Panc1 (cell line): ENCODE data around the gene SYNRG. TPM values are rescaled to one million over a fixed set of nuclear protein-coding genes. Genes with fewer than 3 reads are reported as not detected.

Experiments used
- ATAC-seq: fragments of 200-7000 bp; cut with Tn5 transposase; 2 replicates; pipeline ENCODE4 v1.9.1; 2020; ENCODE audit warnings: mild to moderate bottlenecking, moderate library complexity
- BruUV-seq: library from RNA; stranded (reverse); fragments of 400-500 nt; replicated peaks from 2 replicates; lab custom pipeline; 2021; lab: Mats Ljungman, UMichigan
- CTCF ChIA-PET: fragments of 300-600 bp; sonication (Branson Sonifier 250); formaldehyde crosslinking; loops from one replicate; lab custom pipeline; 2022; ENCODE audit warnings: antibody characterized with exemption; lab: Charles Lee
- POLR2A ChIA-PET: fragments of 300-600 bp; sonication (Branson Sonifier 250); formaldehyde crosslinking; loops from one replicate; lab custom pipeline; 2022; ENCODE audit warnings: antibody characterized with exemption; lab: Charles Lee
- DNase-seq: peaks from one replicate; pipeline ENCODE4 v3.0.0-alpha.2; 2010; ENCODE audit warnings: low read depth, low spot score
- H3K27ac ChIP-seq: 2 replicates; pipeline ENCODE4 v1.5.1; 2011; ENCODE audit warnings: mild to moderate bottlenecking, low read length, inconsistent platforms
- H3K27me3 ChIP-seq: fragments of 200-500 bp; sonication (Bioruptor generic); 2 replicates; pipeline ENCODE4 v1.6.0; 2014; ENCODE audit warnings: low read length, inconsistent platforms; ENCODE audit not compliant: control insufficient read depth, insufficient read depth
- H3K36me3 ChIP-seq: fragments of 200-500 bp; sonication (Bioruptor generic); 2 replicates; pipeline ENCODE4 v1.5.1; 2014; ENCODE audit warnings: inconsistent platforms, mild to moderate bottlenecking, low read length, moderate library complexity; ENCODE audit not compliant: control insufficient read depth, insufficient read depth
- H3K4me1 ChIP-seq: 2 replicates; pipeline ENCODE4 v1.5.1; 2011; ENCODE audit warnings: inconsistent platforms, mild to moderate bottlenecking, low read length, moderate library complexity; ENCODE audit not compliant: control insufficient read depth, insufficient read depth
- H3K4me3 ChIP-seq, 2 experiments: 2 replicates each; pipeline ENCODE4 v1.5.1; 2011 to 2012; ENCODE audit warnings: low read depth in 2 of 2, low read length in 2 of 2, mild to moderate bottlenecking in 2 of 2, inconsistent platforms in 1 of 2, moderate library complexity in 1 of 2
- H3K9me3 ChIP-seq: fragments of 200-500 bp; sonication (Bioruptor generic); 2 replicates; pipeline ENCODE4 v1.5.1; 2014; ENCODE audit warnings: low read depth, mild to moderate bottlenecking, inconsistent platforms, low read length, moderate library complexity; ENCODE audit not compliant: control insufficient read depth, insufficient read depth
- POLR2AphosphoS5 ChIP-seq: IDR thresholded peaks from 2 replicates; pipeline ENCODE4 v1.6.1; 2012; ENCODE audit warnings: mild to moderate bottlenecking, low read depth, low read length, moderate library complexity
- REST ChIP-seq, 2 experiments: IDR thresholded peaks; 2 replicates each; pipeline ENCODE4 v1.6.1; 2011 to 2012; ENCODE audit warnings: low read depth in 2 of 2, control low read depth in 1 of 2, low read length in 1 of 2, mild to moderate bottlenecking in 1 of 2, moderate library complexity in 1 of 2; ENCODE audit not compliant: insufficient read depth in 1 of 2
- SIN3A ChIP-seq: IDR thresholded peaks from 2 replicates; pipeline ENCODE4 v1.6.1; 2012; ENCODE audit warnings: low read depth, mild to moderate bottlenecking, low read length, moderate library complexity, borderline replicate concordance; ENCODE audit not compliant: insufficient read depth
- TCF7L2 ChIP-seq: IDR thresholded peaks from 2 replicates; pipeline ENCODE4 v1.6.1; 2011; ENCODE audit warnings: mild to moderate bottlenecking, low read depth, low read length, inconsistent platforms
- in situ Hi-C: cut with HindIII; loops from 2 replicates; pipeline ENCODE4 v1.10.0; 2016; ENCODE audit warnings: low sequenced_read_pairs, low pct_unique_long_range_greater_than_20kb
- intact Hi-C: fragments of 100-400 bp; cut with micrococcal nuclease; formaldehyde crosslinking; loops from one replicate; pipeline ENCODE4 v1.10.0; 2022; ENCODE audit not compliant: unreplicated experiment
- total RNA-seq: library from RNA; stranded (reverse); gene quantifications from one replicate; pipeline ENCODE4 v1.2.1, GENCODE V29; 2021; ENCODE audit not compliant: unreplicated experiment
- TF ChIP-seq, protein P1 (sequence below): fragments of 450-650 bp; IDR thresholded peaks from 2 replicates; pipeline ENCODE4 v1.5.1; 2017; ENCODE audit warnings: mild to moderate bottlenecking

Gene SYNRG
- total RNA-seq, 1 experiment from 2014 or later = 30.8 TPM

- ATAC-seq (no peak), DNase-seq (no peak)
- no peak for TF ChIP-seq POLR2AphosphoS5
- TF ChIP-seq SIN3A = no peak
- TF ChIP-seq, protein P1, sequence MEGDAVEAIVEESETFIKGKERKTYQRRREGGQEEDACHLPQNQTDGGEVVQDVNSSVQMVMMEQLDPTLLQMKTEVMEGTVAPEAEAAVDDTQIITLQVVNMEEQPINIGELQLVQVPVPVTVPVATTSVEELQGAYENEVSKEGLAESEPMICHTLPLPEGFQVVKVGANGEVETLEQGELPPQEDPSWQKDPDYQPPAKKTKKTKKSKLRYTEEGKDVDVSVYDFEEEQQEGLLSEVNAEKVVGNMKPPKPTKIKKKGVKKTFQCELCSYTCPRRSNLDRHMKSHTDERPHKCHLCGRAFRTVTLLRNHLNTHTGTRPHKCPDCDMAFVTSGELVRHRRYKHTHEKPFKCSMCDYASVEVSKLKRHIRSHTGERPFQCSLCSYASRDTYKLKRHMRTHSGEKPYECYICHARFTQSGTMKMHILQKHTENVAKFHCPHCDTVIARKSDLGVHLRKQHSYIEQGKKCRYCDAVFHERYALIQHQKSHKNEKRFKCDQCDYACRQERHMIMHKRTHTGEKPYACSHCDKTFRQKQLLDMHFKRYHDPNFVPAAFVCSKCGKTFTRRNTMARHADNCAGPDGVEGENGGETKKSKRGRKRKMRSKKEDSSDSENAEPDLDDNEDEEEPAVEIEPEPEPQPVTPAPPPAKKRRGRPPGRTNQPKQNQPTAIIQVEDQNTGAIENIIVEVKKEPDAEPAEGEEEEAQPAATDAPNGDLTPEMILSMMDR = no peak
- no peak for TF ChIP-seq TCF7L2
- no peak for TF ChIP-seq REST (IDR thresholded peaks at IDR 0.05; ENCODE audit: insufficient read depth in 1 of 2, low read depth in 2 of 2, low read length in 1 of 2)
- no TSS peak for BruUV-seq
- in situ Hi-C loops (no loop called here), intact Hi-C loops (no loop called here)
- ChIA-PET CTCF (no interaction called here), POLR2A (no interaction called here)
- no peaks in the 10 kb centered on the region for H3K9me3 ChIP-seq
- H3K36me3 ChIP-seq = peaks cover 10% of the 10 kb centered on the region; the same call in 1 of the 2 replicates
- no peaks in the 10 kb centered on the region for H3K27me3 ChIP-seq
- no peaks in the 10 kb centered on the region for H3K4me1 ChIP-seq
- no peak overlapping the region for H3K27ac ChIP-seq
- H3K4me3 ChIP-seq = no peak overlapping the region
Measured at GRCh38 chr17:37598145-37598544, 11.1 kb downstream of the SYNRG start.

DNA sequence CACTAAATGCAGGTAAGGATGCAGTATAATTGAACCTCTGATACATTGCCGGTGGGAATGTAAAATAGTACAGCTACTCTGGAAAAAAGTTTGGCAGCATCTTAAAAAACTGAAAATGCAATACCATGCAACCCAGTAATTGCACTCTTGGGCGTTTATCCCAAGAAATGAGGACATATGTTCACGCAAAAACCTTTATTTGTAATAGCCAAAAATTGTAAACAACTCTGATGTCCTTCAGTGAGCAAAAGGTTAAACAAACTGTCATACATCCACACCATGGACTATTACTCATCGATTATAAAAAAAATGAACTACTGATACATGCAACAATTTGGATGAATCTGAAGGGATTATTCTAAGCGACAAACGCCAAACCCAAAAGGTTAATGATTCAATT is 16.9 kb downstream of the SYNRG start:
- H3K27me3 ChIP-seq = no peaks in the 10 kb centered on the region
- no peak for TF ChIP-seq SIN3A
- no peak for TF ChIP-seq POLR2AphosphoS5
- no peak for TF ChIP-seq REST (IDR thresholded peaks at IDR 0.05; ENCODE audit: insufficient read depth in 1 of 2, low read depth in 2 of 2, low read length in 1 of 2)
- CTCF ChIA-PET = no interaction called here
- H3K27ac ChIP-seq = no peak overlapping the region
- DNase-seq = no peak
- POLR2A ChIA-PET = no interaction called here
- BruUV-seq = no TSS peak
- ATAC-seq = no peak
- H3K4me1 ChIP-seq = no peaks in the 10 kb centered on the region
- in situ Hi-C loops (no loop called here), intact Hi-C loops (no loop called here)
- H3K36me3 ChIP-seq = no peaks in the 10 kb centered on the region; the same call in 1 of the 2 replicates
- H3K9me3 ChIP-seq = no peaks in the 10 kb centered on the region
- no peak overlapping the region for H3K4me3 ChIP-seq
